ENCODE data around the gene KCTD7. TPM values are rescaled to one million over a fixed set of nuclear protein-coding genes. Genes with fewer than 3 reads are reported as not detected.
"Not testable (repeated sequence)": the region's sequence is repeated elsewhere in the genome, so short reads cannot be mapped to it uniquely, and the experiment has no call there.

The KCTD7 gene
- total RNA-seq, 1 donor = 14.8 TPM

DNA sequence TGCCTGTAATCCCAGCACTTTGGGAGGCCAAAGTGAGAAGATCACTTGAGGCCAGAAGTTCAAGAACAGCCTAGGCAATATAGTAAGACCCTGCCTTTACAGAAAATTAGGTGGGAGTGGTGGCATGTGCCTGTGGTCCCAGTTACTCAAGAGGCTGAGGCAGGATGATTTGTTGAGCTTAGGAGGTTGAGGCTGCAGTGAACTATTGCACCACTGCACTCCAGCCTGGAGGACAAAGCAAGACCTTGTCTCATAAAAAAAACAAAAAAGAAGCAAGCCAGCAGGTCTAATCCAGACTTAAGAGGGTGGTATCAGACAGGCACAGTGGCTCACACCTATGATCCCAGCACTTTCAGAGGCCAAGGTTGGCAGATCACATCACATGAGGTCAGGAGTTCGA is 24.5 kb upstream of the KCTD7 start:
- Histone ChIP-seq H3K4me1 (ENCODE audit: insufficient read depth, low read length) (no peaks in the 10 kb centered on the region), H3K9me3 (ENCODE audit: low read depth, low read length) (no peaks in the 10 kb centered on the region), H3K27me3 (ENCODE audit: insufficient read depth, low read length) (no peaks in the 10 kb centered on the region), H3K36me3 (ENCODE audit: insufficient read depth, low read length) (no peaks in the 10 kb centered on the region), H3K4me3 (ENCODE audit: insufficient read depth, low read length) (no peak overlapping the region), H2AFZ (ENCODE audit: low read length) (no peak overlapping the region), H4K20me1 (ENCODE audit: insufficient read depth, low read length) (no peaks in the 10 kb centered on the region), H3K27ac (ENCODE audit: low read depth, low read length) (no peak overlapping the region), H3K4me2 (ENCODE audit: insufficient read depth, low read length) (no peak overlapping the region), H3K79me2 (ENCODE audit: insufficient read depth, low read length) (no peaks in the 10 kb centered on the region)
- TF ChIP-seq, protein P1, sequence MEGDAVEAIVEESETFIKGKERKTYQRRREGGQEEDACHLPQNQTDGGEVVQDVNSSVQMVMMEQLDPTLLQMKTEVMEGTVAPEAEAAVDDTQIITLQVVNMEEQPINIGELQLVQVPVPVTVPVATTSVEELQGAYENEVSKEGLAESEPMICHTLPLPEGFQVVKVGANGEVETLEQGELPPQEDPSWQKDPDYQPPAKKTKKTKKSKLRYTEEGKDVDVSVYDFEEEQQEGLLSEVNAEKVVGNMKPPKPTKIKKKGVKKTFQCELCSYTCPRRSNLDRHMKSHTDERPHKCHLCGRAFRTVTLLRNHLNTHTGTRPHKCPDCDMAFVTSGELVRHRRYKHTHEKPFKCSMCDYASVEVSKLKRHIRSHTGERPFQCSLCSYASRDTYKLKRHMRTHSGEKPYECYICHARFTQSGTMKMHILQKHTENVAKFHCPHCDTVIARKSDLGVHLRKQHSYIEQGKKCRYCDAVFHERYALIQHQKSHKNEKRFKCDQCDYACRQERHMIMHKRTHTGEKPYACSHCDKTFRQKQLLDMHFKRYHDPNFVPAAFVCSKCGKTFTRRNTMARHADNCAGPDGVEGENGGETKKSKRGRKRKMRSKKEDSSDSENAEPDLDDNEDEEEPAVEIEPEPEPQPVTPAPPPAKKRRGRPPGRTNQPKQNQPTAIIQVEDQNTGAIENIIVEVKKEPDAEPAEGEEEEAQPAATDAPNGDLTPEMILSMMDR (IDR thresholded peaks at IDR 0.05; ENCODE audit: extremely low read depth, low read depth, low read length) = no peak
- DNase-seq (ENCODE audit: insufficient read length, low spot score, missing footprints) = no peak

DNA sequence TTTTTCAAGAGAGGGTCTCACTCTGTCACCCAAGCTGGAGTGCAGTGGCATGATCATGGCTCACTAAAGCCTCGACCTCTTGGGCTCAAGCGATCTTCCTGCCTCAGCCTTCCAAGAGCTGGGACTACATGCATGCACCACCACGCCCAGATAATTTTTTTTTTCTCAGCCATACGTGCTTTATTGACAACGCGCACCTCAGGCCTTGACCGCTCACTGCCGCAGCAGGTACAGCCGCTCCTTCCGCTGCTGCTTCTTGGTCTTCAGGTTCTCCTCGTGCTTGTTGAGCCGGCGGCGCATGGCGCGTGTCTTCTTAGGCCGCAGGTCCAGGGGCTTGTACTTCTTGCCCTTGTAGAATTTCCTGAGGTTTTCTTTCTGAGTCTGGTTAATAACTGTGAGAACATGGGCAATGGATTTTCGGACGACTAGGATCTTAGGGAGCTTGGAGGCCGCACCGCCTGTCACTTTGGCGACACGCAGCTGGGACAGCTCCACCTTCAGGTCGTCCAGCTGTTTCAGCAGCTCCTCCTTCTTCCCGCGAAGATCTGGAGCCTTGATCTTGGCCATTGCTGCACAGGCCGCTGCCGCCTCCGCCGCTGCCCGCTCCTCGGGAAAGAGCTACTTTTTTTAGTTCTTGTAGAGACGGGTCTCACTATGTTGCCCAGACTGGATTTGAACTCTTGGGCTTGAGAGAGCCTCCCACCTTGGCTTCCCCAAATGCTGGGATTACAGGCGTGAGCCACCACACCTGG is 22.0 kb upstream of the KCTD7 start:
- not testable (repeated sequence) for H3K4me1 ChIP-seq (ENCODE audit: insufficient read depth, low read length); H3K4me3 ChIP-seq (ENCODE audit: insufficient read depth, low read length); DNase-seq (ENCODE audit: insufficient read length, low spot score, missing footprints); H2AFZ ChIP-seq (ENCODE audit: low read length); H3K27ac ChIP-seq (ENCODE audit: low read depth, low read length); H3K79me2 ChIP-seq (ENCODE audit: insufficient read depth, low read length); H4K20me1 ChIP-seq (ENCODE audit: insufficient read depth, low read length); H3K4me2 ChIP-seq (ENCODE audit: insufficient read depth, low read length); H3K27me3 ChIP-seq (ENCODE audit: insufficient read depth, low read length); H3K36me3 ChIP-seq (ENCODE audit: insufficient read depth, low read length); H3K9me3 ChIP-seq (ENCODE audit: low read depth, low read length)

DNA sequence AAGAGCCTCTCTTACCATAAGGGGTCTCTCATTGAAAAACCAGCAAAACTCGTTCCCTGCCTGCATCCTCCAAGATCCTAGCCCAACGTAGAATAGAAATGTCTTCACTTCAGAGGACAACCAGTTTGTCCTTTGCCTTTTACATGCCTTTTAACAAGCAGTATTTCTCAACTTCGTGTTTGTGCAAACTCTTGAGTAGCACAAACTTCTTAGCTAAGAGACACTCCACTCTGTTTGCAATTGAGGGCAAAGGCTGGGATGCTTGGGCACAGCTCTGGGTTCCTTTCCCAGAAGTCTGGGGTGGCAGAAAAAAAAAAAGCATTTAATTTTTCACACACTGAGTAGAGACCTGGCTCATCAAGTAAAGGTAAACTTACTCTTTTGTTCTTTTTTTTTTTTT is 19.5 kb upstream of the KCTD7 start:
- H3K4me3 ChIP-seq (ENCODE audit: insufficient read depth, low read length) = no peak overlapping the region
- H3K9me3 ChIP-seq (ENCODE audit: low read depth, low read length) = no peaks in the 10 kb centered on the region
- DNase-seq (ENCODE audit: insufficient read length, low spot score, missing footprints) = no peak
- H3K36me3 ChIP-seq (ENCODE audit: insufficient read depth, low read length) = no peaks in the 10 kb centered on the region
- H2AFZ ChIP-seq (ENCODE audit: low read length) = no peak overlapping the region
- H3K4me2 ChIP-seq (ENCODE audit: insufficient read depth, low read length) = no peak overlapping the region
- H4K20me1 ChIP-seq (ENCODE audit: insufficient read depth, low read length) = no peaks in the 10 kb centered on the region
- H3K79me2 ChIP-seq (ENCODE audit: insufficient read depth, low read length) = no peaks in the 10 kb centered on the region
- no peaks in the 10 kb centered on the region for H3K27me3 ChIP-seq (ENCODE audit: insufficient read depth, low read length)
- H3K4me1 ChIP-seq (ENCODE audit: insufficient read depth, low read length) = no peaks in the 10 kb centered on the region
- no peak overlapping the region for H3K27ac ChIP-seq (ENCODE audit: low read depth, low read length)
- TF ChIP-seq, protein P1 (IDR thresholded peaks at IDR 0.05; ENCODE audit: extremely low read depth, low read depth, low read length) = no peak

GRCh38 chr7:66614596-66614995 is 14.1 kb upstream of the KCTD7 start:
- not testable (repeated sequence) for H3K79me2 ChIP-seq (ENCODE audit: insufficient read depth, low read length); H2AFZ ChIP-seq (ENCODE audit: low read length); DNase-seq (ENCODE audit: insufficient read length, low spot score, missing footprints); H3K4me1 ChIP-seq (ENCODE audit: insufficient read depth, low read length); H3K27ac ChIP-seq (ENCODE audit: low read depth, low read length); H4K20me1 ChIP-seq (ENCODE audit: insufficient read depth, low read length); H3K36me3 ChIP-seq (ENCODE audit: insufficient read depth, low read length); H3K27me3 ChIP-seq (ENCODE audit: insufficient read depth, low read length); H3K9me3 ChIP-seq (ENCODE audit: low read depth, low read length); H3K4me3 ChIP-seq (ENCODE audit: insufficient read depth, low read length); H3K4me2 ChIP-seq (ENCODE audit: insufficient read depth, low read length)

DNA sequence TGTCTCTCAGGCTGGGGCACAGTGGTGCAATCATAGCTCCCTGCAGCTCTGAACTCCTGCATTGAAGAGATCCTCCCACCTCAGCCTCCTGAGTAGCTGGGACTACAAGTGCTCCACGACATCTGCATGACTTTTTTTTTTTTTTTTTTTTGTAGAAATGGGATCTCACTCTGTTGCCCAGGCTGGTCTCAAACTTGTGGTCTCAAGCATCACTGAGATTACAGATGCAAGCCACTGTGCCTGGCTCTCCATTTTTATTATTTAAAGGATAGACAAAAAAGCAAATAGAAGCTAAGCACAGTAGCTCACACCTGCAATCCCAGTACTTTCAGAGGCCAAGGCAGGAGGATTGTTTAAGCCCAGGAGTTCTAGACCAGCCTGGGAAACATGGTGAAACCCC is 13.0 kb upstream of the KCTD7 start:
- no peaks in the 10 kb centered on the region for H3K36me3 ChIP-seq (ENCODE audit: insufficient read depth, low read length)
- no peaks in the 10 kb centered on the region for H3K9me3 ChIP-seq (ENCODE audit: low read depth, low read length)
- H3K79me2 ChIP-seq (ENCODE audit: insufficient read depth, low read length) = no peaks in the 10 kb centered on the region
- H3K4me3 ChIP-seq (ENCODE audit: insufficient read depth, low read length) = no peak overlapping the region
- H3K4me2 ChIP-seq (ENCODE audit: insufficient read depth, low read length) = no peak overlapping the region
- no peaks in the 10 kb centered on the region for H4K20me1 ChIP-seq (ENCODE audit: insufficient read depth, low read length)
- no peak overlapping the region for H2AFZ ChIP-seq (ENCODE audit: low read length)
- H3K4me1 ChIP-seq (ENCODE audit: insufficient read depth, low read length) = no peaks in the 10 kb centered on the region
- DNase-seq (ENCODE audit: insufficient read length, low spot score, missing footprints) = no peak
- TF ChIP-seq, protein P1 (IDR thresholded peaks at IDR 0.05; ENCODE audit: extremely low read depth, low read depth, low read length) = no peak
- no peak overlapping the region for H3K27ac ChIP-seq (ENCODE audit: low read depth, low read length)
- H3K27me3 ChIP-seq (ENCODE audit: insufficient read depth, low read length) = no peaks in the 10 kb centered on the region

Measured in osteoblast (primary cell).